MCF 10A (cell line): ENCODE data around the gene ATG4D. TPM values are rescaled to one million over a fixed set of nuclear protein-coding genes. Genes with fewer than 3 reads are reported as not detected.
A peak's percentile ranks its signal among the peaks of the same experiment; 100 is the strongest.

Source experiments
- BruUV-seq: library from RNA; stranded (reverse); fragments of 400-500 nt; replicated peaks from 2 replicates; lab custom pipeline; 2021; lab: Mats Ljungman, UMichigan
- CTCF ChIA-PET: fragments of 300-600 bp; sonication (Branson Sonifier 250); formaldehyde crosslinking; extraction: SDS; loops from one replicate; lab custom pipeline; 2021; ENCODE audit warnings: antibody characterized with exemption, inconsistent platforms; lab: Yijun Ruan, JAX
- POLR2A ChIA-PET: fragments of 300-600, 350-650 bp; sonication (Branson Sonifier 250); formaldehyde crosslinking; extraction: SDS; loops from one replicate; lab custom pipeline; 2020; ENCODE audit warnings: antibody characterized with exemption, inconsistent platforms; lab: Yijun Ruan, JAX
- DNase-seq: peaks from one replicate; pipeline ENCODE4 v3.0.0-alpha.2; 2018; ENCODE audit not compliant: unreplicated experiment
- H3K27ac Mint-ChIP-seq: one replicate; pipeline ENCODE4 v1.8.0; 2022; ENCODE audit warnings: mild to moderate bottlenecking, low read depth, mixed read lengths; ENCODE audit not compliant: unreplicated experiment
- H3K27me3 Mint-ChIP-seq: one replicate; pipeline ENCODE4 v1.8.0; 2022; ENCODE audit warnings: mixed read lengths; ENCODE audit not compliant: insufficient read depth, unreplicated experiment
- H3K36me3 Mint-ChIP-seq: one replicate; pipeline ENCODE4 v1.8.0; 2022; ENCODE audit warnings: mild to moderate bottlenecking, moderate library complexity, mixed read lengths; ENCODE audit not compliant: insufficient read depth, unreplicated experiment
- H3K4me1 Mint-ChIP-seq: one replicate; pipeline ENCODE4 v1.8.0; 2022; ENCODE audit warnings: mixed read lengths; ENCODE audit not compliant: insufficient read depth, unreplicated experiment
- H3K4me3 Mint-ChIP-seq: one replicate; pipeline ENCODE4 v1.8.0; 2022; ENCODE audit warnings: mild to moderate bottlenecking, moderate library complexity, mixed read lengths; ENCODE audit not compliant: unreplicated experiment
- H3K9me3 Mint-ChIP-seq: one replicate; pipeline ENCODE4 v1.8.0; 2022; ENCODE audit warnings: mixed read lengths; ENCODE audit not compliant: unreplicated experiment
- CTCF ChIP-seq: fragments of 200-600 bp; IDR thresholded peaks from one replicate; pipeline ENCODE4 v1.8.0; 2022; ENCODE audit warnings: antibody characterized with exemption, mild to moderate bottlenecking; ENCODE audit not compliant: unreplicated experiment
- intact Hi-C: fragments of 100-400 bp; cut with micrococcal nuclease; formaldehyde crosslinking; loops from 2 replicates; pipeline ENCODE4 v1.14.1; 2022
- total RNA-seq: library from RNA; stranded (reverse); gene quantifications from 2 replicates; pipeline ENCODE4 v1.2.3, GENCODE V29; 2022

The ATG4D gene
- total RNA-seq, 1 experiment from 2014 or later, result 22.6 TPM

GRCh38 chr19:10566408-10566657 lies 22.6 kb downstream of the ATG4D start:
- Mint-ChIP-seq H3K9me3 (no peaks in the 10 kb centered on the region), H3K27ac (peak overlapping the region; percentile 94), H3K27me3 (no peaks in the 10 kb centered on the region), H3K4me3 (peak overlapping the region; percentile 96), H3K36me3 (peaks cover 13% of the 10 kb centered on the region), H3K4me1 (peaks cover 31% of the 10 kb centered on the region)
- ChIA-PET POLR2A (interaction anchor here (1.0 to 5.4 kb wide), 7 partner anchors 11 to 277 kb away, joined by 3 to 23 read pairs (median 5); partner anchors contain the start of gene CDC37), CTCF (interaction anchor here (0.8 to 1.0 kb wide), 2 partner anchors 15 to 80 kb away, joined by 3 to 4 read pairs; no protein-coding TSS in a partner anchor)
- no TSS peak for BruUV-seq
- DNase-seq, result no peak
- intact Hi-C loops, result loop anchor here (5.0 kb wide), 1 partner anchor 144 kb away; the partner anchor contains the start of gene PDE4A
- no peak for TF ChIP-seq CTCF

DNA sequence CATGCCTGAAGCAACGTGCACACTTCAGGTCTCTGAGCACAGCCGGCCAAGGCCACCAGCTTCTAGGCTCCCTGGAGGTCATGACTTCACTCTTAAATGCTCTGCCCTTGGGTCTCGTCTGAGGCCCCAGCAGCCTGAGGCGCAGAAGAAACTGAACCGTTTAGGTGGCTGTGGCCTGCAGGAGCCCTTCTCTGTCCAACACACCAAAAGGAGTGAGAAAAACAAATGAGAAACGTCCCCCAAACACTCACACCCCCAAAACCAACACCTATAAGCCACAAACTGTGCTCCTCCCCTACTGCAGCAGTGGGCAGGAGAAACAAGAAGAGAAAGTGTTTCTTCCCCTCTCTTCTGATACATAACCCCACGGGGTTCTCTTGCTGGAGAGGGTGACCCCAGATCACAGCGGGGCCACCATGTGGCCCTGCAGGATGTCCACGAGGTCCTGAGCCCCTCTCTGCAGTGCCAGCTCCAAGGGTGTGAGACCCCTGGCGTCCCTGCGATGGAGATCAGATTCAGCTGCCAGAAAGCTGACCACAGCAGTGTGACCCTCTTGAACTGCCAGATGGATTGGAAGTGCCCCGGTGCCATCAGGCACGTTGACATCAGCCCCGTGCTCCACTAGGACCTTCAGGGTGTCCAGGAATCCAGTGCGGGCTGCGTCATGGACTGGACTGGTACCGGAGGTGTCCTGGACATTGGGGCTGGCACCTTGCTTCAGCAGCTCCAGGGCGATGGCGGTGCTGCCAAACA lies 23.1 kb downstream of the ATG4D start:
- Mint-ChIP-seq H3K27ac (peak overlapping the region; percentile 94), H3K4me1 (peaks cover 31% of the 10 kb centered on the region), H3K36me3 (peaks cover 8% of the 10 kb centered on the region), H3K9me3 (no peaks in the 10 kb centered on the region), H3K27me3 (no peaks in the 10 kb centered on the region), H3K4me3 (peak overlapping the region; percentile 96)
- intact Hi-C loops, result loop anchor here (5.0 kb wide), 1 partner anchor 145 kb away; the partner anchor contains the start of gene PDE4A
- no peak for TF ChIP-seq CTCF
- ChIA-PET POLR2A (interaction anchor here (0.7 to 5.4 kb wide), 7 partner anchors 11 to 277 kb away, joined by 3 to 23 read pairs (median 3); partner anchors contain the start of gene CDC37), CTCF (interaction anchor here (0.8 to 1.4 kb wide), 9 partner anchors 14 to 163 kb away, joined by 3 to 6 read pairs (median 4); partner anchors contain the start of gene CDC37)
- no TSS peak for BruUV-seq
- no peak for DNase-seq

DNA sequence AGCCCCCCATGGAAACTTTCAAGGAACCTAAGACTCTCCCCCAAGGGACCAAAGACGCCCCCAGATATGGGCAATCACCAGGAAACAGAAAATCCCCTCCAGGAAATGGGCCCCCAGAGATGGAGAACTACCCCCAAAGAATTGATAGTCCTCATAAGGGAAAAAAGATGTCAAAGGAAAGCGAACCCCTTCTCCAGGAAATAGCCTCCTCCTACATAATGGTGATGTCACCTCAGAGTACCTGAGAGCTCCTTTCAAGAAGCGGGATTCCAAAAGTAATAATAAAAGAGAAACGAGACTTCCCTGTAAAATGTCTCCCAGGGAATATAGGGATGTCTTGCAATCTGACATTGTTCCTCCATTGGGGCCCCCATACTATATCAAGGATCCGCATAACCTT lies 24.0 kb downstream of the ATG4D start:
- peak overlapping the region; percentile 73 for H3K4me3 Mint-ChIP-seq
- ChIA-PET CTCF (interaction anchor here (0.6 to 1.4 kb wide), 10 partner anchors 13 to 164 kb away, joined by 3 to 6 read pairs (median 4); partner anchors contain the start of gene CDC37), POLR2A (interaction anchor here (0.7 to 5.4 kb wide), 7 partner anchors 12 to 269 kb away, joined by 3 to 23 read pairs (median 5); partner anchors contain the start of gene TMED1)
- no peak for DNase-seq
- peaks cover under 1% of the 10 kb centered on the region for H3K36me3 Mint-ChIP-seq
- peaks cover 31% of the 10 kb centered on the region for H3K4me1 Mint-ChIP-seq
- intact Hi-C loops, result loop anchor here (5.0 kb wide), 1 partner anchor 145 kb away; the partner anchor contains the start of gene PDE4A
- TF ChIP-seq CTCF, result no peak
- no peak overlapping the region for H3K27ac Mint-ChIP-seq
- no TSS peak for BruUV-seq
- no peaks in the 10 kb centered on the region for H3K9me3 Mint-ChIP-seq
- no peaks in the 10 kb centered on the region for H3K27me3 Mint-ChIP-seq
